GM12891 (cell line): ENCODE results near the gene CCDC80.

Experiments
- PAX5 ChIP-seq: IDR thresholded peaks from 2 replicates; pipeline ENCODE4 v1.6.1; 2011; ENCODE audit warnings: low read length, moderate library complexity, mild to moderate bottlenecking; ENCODE audit not compliant: insufficient read depth, severe bottlenecking
- POLR2A ChIP-seq: IDR thresholded peaks from 2 replicates; pipeline ENCODE4 v1.6.1; 2011; ENCODE audit warnings: low read depth, low read length, control low read depth
- POLR2AphosphoS5 ChIP-seq: IDR thresholded peaks from 2 replicates; pipeline ENCODE4 v1.6.1; 2011; ENCODE audit warnings: low read depth, low read length, control low read depth
- TAF1 ChIP-seq: IDR thresholded peaks from 2 replicates; pipeline ENCODE4 v1.6.1; 2011; ENCODE audit warnings: low read depth, low read length, control low read depth

DNA sequence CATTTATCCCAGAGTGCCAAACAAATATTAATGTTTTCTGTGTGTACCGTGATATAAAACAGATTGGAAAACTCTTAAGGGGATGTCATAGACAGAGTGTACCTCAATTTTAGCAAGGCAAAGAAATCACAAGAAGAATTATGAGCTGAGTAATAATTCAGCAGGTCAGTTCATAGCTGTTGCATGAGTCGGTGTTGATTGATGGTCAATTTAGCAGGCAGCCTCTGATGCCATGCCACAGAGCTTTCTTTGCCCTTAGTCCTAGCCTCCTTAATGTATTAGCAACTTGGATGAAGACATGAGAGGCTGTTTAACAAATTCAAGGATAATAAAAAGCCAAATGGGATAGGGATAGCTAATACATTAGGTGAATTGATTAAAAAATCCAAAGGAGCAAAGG is 72.3 kb downstream of the CCDC80 start:
- TF ChIP-seq POLR2AphosphoS5: no peak
- TF ChIP-seq POLR2A: no peak
- no peak for TF ChIP-seq TAF1
- TF ChIP-seq PAX5: no peak
